OCI-LY3 (cell line): Measurements from ENCODE around the gene RIN1.

Source experiments
- CTCF ChIP-seq: fragments of 200-600, 300-600 bp; sonication (generic); IDR thresholded peaks from 2 replicates; pipeline ENCODE4 v1.5.1; 2014; ENCODE audit warnings: antibody characterized with exemption, low read length, low read depth
- EZH2phosphoT487 ChIP-seq: fragments of 200-600 bp; shearing (Covaris generic); IDR thresholded peaks from 2 replicates; pipeline ENCODE4 v1.6.1; 2018; ENCODE audit warnings: antibody characterized with exemption, mixed run types, low read depth

- TF ChIP-seq CTCF (peak; percentile 93), EZH2phosphoT487 (no peak)
These were observed 53.5 kb downstream of the RIN1 start for GRCh38 chr11:66282468-66283455.
